GM13976 (cell line): ENCODE results near the gene MRPS14.
"Not testable (repeated sequence)": the region's sequence is repeated elsewhere in the genome, so short reads cannot be mapped to it uniquely, and the experiment has no call there.

Experiments
- DNase-seq: peaks from one replicate; pipeline ENCODE4 v3.0.0; 2012; ENCODE audit warnings: low spot score
- in situ Hi-C: fragments of 300-500 bp; cut with MboI; formaldehyde crosslinking; loops from one replicate; pipeline ENCODE4 v1.12.0; 2022; ENCODE audit warnings: low sequenced_read_pairs, mixed read lengths, inconsistent platforms; ENCODE audit not compliant: unreplicated experiment
- TF ChIP-seq, protein P1 (sequence below): IDR thresholded peaks from 2 replicates; pipeline ENCODE4 v1.5.1; 2012; ENCODE audit warnings: borderline replicate concordance, mild to moderate bottlenecking; ENCODE audit not compliant: insufficient read depth; ENCODE audit errors: extremely low read depth, missing control alignments, control extremely low read depth

The MRPS14 gene

DNA sequence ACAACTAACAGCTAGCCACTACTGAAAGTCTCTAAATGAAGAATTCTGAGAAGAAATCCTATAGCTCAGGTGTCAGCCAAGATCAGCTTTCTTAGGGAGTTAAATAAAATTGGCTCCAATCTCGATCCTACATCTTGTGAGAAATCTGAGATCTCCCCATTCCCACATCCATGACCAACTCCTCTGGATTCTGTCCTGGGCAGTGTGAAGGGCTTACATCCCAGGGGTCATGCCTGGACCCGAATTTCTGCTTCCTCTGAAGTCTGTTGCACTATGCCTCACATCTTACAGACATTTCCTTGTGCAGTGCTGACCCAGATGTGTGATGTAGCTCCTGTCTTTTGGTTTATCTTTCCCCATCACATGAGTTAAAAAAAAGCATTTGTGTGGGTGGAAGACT lies 39.6 kb upstream of the MRPS14 start:
- in situ Hi-C loops: no loop called here
- TF ChIP-seq, protein P1, sequence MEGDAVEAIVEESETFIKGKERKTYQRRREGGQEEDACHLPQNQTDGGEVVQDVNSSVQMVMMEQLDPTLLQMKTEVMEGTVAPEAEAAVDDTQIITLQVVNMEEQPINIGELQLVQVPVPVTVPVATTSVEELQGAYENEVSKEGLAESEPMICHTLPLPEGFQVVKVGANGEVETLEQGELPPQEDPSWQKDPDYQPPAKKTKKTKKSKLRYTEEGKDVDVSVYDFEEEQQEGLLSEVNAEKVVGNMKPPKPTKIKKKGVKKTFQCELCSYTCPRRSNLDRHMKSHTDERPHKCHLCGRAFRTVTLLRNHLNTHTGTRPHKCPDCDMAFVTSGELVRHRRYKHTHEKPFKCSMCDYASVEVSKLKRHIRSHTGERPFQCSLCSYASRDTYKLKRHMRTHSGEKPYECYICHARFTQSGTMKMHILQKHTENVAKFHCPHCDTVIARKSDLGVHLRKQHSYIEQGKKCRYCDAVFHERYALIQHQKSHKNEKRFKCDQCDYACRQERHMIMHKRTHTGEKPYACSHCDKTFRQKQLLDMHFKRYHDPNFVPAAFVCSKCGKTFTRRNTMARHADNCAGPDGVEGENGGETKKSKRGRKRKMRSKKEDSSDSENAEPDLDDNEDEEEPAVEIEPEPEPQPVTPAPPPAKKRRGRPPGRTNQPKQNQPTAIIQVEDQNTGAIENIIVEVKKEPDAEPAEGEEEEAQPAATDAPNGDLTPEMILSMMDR: no peak
- DNase-seq: no peak

DNA sequence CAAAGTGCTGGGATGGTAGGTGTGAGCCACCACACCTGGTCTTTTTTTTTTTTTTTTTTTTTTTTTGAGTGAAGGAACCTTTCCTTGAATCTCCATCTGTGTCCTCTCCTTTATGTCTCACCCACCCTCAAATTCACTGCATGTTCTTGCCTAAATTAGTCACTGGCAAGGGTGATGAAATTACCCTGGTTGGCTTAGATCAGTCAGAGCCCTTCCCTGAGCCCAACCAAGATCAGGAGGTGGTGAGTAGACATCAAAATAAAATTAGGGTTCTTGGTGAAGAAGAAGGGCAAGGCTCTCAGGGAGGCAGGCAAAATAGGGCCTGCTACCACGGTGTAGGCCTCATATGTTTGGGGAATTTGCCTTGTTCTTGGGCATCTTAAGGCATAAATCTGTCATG lies 39.1 kb upstream of the MRPS14 start:
- DNase-seq: no peak
- TF ChIP-seq, protein P1: no peak
- in situ Hi-C loops: no loop called here

DNA sequence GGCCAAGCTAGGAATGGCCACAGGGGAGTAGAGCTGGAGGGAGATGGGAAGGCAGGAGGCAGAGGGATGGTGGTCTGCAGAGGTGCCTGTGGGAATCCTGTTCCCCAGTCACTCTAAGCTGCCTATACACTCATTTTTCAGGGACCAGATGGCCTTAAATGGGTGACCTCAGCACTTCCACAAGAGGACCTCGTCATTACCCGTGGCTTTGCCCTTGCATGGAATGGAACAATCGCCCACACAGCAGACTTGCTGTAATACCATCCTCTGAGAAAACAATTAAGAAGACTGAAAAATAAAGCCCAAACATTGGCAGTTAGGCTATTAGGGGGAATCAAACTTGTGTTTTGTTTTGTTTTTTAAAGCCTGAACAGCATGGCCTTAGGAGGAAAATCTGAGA lies 31.5 kb upstream of the MRPS14 start:
- in situ Hi-C loops: no loop called here
- TF ChIP-seq, protein P1: no peak

DNA sequence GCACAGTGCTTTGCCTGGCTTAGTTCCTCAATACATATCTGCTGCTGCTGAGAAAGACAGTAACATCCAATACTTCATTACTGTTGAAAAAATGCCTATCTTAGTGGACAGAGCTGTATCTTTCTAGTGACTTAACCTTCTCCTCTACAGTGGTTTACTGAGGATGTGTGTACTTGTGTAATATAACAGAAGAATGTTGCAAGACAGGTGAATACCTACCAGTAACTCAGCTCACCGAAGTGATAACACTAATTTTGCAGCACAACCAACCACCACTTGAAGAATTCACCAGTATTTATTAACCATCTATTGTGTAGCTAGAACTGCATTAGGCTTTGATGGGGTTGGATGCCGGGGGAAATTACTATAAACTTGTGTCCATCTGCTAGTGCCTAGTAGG lies 27.8 kb upstream of the MRPS14 start:
- DNase-seq: no peak
- TF ChIP-seq, protein P1: no peak
- in situ Hi-C loops: no loop called here

More for the DNA sequence above, 31.5 kb upstream of the MRPS14 start:
- DNase-seq: no peak

DNA sequence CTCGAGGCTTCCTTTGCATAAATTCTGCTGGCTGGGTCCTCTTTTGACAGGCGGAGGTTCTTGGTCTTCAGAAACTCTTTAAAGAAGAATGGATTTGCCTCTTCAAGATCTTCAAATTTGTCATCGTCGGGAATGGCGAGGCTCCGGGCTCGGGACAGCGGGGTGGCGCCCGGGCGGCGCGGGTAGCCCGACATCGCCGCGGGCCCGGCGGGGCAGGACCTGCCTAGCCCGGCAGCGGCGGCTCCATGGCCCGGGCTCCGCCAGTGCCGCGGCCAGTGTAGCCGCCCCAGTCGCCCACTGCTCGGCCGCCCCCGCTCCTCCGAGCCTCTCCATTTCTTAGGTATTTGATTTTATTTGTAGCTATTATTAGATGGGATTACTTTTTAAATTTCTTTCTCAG lies 22.3 kb upstream of the MRPS14 start:
- in situ Hi-C loops: no loop called here
- TF ChIP-seq, protein P1: no peak
- no peak for DNase-seq

DNA sequence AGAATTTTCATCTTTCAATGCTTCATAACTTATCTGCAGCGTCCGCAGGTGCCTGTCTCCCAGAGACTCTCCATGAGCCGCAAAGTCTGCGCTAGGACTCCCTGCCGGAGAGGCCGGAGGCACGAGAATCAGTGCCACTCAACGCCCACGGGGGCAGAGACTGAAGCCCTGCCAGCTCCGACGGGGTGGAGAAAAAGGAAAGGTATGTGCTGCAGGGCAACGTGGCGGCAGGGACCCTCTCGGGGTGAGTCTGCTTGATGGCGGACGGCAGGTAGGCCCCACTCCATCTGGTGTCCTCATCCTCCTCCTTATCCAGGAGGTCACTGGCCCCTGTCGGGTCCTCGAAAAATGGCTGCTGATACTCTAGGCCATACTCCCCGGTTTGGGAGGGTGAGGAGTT lies 21.9 kb upstream of the MRPS14 start:
- TF ChIP-seq, protein P1: no peak
- DNase-seq: no peak
- in situ Hi-C loops: no loop called here

DNA sequence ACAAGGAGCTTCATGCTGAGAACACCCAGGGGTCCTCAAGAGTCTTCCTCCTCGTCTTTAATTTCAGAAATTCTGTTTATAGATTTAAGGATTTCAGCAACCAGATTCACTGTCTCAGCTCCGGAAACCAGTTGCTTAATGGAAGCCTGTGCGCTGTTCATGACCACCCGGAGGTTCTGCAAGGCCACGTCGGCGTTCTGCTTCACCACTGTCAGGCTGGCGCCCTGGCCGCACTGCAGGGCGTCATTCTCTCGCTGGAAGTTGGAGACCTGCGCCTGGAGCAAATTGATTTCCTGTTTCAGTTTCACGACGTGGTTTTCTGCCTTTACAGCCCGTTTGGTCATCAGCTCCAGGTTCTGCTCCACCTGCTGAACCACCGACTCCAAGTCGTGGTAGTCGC lies 21.4 kb upstream of the MRPS14 start:
- in situ Hi-C loops, DNase-seq: not testable (repeated sequence)
